Stimulated activated CD8-positive, alpha-beta memory T cell treated with anti-CD3 and anti-CD28 coated beads, Interleukin-4, amount 100 ng/mL, for 1 hour (primary cell): Measurements from ENCODE around the gene NUP133.
"Not testable (repeated sequence)": the region's sequence is repeated elsewhere in the genome, so short reads cannot be mapped to it uniquely, and the experiment has no call there.

ENCODE experiments used
- DNase-seq, 2 donors: peaks; one replicate each; pipeline ENCODE4 v3.0.0-alpha.2; 2020; ENCODE audit warnings: low read depth in 2 of 2, low spot score in 1 of 2

The NUP133 gene

DNA sequence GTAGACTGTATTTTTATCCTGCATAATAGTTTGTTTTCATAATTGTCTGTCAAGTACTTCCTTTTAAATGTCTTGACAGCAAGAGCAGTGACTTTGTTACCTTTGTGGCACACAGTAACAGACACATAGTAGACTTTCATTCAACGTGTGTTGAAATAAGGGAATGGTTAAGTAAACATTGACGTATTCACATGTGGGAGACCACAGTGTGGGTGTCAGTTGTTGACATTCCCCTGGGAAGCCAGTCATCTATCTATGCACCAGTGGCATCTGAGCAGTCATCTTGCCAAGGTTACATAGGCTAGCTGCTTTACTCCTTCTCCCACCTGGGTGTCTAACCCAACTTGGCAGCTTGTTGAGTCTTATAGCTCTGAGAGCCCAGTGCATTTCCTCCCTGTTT is 1.4 kb upstream of the NUP133 start:
- DNase-seq: no peak

DNA sequence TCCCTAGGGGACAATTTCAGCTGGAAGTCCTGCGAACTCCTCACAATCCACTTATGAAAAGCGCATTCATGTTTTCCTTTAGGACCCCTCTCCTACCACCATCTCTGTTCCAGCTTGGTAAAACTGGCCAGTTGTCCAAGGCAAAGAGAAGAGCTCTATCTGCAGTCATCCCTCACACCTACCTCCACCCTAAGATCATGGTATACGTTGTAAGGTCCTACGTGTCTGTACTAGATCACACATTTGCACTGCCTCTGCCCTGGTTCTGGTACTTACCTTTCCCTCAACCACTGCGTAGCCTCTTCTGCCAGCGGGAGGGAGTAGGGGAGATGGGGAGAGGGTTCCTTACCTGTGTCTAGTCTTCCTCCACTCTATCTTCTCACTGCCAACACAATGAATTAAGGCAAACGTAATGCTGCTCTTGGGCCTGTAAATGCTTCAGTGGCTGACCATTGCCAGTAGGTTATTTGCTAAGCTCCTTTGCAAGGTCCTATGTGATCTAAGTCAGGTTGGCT is 739 bp upstream of the NUP133 start:
- no peak for DNase-seq

DNA sequence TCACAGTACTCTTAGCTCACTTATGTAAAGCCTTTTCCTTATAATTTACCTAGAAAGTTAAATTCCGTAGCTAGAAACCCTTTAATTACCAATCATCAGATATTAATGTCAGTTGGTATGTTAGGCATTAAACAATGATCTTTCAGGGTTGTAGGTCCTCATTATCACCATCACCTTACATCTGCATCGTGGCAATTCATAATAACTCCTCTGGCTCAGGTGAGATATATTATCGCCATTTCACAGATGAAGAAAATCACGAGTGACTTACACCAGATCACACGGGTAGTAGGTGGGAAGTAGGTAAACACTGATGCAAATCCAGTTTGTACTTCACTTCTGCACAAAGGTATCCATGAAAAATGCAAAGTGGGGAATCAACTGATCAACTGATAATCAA is 639 bp downstream of the NUP133 start:
- no peak for DNase-seq

DNA sequence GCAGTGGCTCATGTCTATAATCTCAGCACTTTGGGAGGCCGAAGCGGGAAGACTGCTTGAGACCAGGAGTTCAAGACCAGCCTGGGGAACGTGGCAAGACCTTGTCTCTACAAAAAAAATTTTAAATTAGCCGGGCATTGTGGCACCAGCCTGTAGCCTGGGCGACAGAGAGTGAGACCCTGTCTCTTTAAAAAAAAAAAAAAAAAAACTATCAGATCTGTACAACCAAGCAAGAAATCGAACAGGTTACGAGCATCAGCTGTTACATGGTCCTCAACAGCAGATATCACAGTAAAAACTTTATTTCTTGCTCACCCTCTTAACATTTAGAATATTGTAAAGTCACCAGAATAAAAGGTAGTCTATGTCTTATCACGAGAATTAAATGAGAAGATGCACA is 1.5 kb downstream of the NUP133 start:
- DNase-seq: no peak

DNA sequence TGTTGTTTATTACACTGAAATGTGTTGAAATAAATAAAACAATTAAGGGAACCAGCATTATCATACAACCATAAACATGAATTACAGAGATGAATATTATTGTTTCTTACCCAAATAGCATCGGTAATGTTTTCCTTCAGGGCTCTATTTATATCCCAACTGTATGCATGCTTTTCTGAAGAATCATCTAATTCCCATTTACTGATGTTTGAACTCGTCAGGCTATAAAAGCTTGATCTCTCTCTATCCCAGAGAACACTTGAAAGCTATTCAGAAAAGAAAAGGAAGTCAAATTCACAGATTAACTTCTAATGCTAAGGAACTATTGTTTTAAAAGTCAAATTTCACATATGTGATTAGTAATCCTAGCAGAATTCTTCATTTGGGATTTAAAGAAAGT is 12.4 kb downstream of the NUP133 start:
- no peak for DNase-seq

DNA sequence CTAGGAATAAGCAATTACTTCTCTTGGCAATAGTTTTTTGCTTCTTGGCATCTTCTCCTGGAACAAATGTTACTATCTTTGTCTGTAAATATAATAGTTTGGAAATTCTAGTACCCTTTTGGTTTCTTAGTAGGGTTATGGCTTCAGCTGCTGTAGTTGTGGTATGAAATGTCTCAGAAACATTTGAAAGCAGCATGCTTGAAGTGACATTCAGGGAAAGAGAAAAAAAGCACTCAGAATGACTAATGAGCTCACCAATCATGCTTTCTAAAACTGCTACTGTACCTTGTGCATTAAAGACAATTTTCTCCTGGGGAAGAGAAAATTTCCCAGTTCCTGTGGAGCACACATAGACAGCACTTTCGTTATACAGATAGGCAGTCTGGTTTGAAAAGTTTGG is 21.0 kb downstream of the NUP133 start:
- DNase-seq: no peak

DNA sequence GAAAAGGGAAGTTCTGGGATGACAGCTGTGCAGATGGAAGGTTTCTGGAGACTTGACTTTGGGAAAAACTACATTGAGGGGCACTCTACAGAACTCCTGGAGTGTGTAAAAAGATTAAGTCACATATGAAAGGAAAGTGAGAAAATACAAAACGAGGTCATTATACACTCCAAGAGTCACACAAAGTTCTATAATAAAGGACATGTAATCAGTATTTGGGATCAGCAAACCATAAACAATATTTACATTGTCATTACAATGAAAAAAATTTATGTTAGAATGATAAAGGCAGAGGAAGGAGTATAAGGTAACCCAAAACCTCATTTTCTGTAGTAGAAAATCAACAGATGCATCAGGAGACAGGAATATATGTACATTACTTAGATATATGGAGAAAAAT is 22.8 kb downstream of the NUP133 start:
- no peak for DNase-seq

DNA sequence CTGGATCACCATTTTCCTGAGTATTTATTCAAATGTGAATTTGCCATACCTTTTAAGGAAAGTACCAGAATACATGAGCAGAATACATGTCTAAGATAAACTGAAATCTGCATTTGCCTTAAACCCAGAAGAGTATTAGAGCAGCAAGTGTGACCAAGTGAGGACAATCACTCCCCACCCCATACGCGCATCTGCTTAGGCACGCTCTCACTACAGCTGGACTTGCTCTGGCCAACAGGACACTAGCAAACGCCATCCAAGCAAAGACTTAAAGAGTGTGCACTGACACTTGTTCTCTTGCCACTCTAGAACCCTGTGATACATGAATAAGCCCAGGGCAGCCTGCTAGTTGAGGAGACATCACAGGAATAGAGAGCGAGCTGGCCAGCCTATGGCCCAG is 25.6 kb downstream of the NUP133 start:
- DNase-seq: no peak

DNA sequence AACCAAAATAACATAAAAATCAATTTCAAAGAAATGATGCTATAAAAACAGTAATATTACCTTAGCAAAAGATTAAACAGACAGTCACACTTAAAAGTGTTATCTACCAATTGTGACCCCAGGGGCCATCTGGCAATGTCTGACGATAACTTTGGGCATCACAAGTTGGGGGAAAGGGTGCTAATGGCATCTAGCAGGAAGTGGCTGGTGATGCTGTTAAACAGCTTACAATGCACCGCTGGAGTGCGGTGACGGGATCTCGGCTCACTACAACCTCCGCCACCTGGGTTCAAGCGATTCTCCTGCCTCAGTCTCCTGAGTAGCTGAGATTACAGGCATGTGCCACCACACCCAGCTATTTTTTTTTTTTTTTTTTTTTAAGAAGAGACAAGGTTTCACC is 27.6 kb downstream of the NUP133 start:
- DNase-seq: no peak

DNA sequence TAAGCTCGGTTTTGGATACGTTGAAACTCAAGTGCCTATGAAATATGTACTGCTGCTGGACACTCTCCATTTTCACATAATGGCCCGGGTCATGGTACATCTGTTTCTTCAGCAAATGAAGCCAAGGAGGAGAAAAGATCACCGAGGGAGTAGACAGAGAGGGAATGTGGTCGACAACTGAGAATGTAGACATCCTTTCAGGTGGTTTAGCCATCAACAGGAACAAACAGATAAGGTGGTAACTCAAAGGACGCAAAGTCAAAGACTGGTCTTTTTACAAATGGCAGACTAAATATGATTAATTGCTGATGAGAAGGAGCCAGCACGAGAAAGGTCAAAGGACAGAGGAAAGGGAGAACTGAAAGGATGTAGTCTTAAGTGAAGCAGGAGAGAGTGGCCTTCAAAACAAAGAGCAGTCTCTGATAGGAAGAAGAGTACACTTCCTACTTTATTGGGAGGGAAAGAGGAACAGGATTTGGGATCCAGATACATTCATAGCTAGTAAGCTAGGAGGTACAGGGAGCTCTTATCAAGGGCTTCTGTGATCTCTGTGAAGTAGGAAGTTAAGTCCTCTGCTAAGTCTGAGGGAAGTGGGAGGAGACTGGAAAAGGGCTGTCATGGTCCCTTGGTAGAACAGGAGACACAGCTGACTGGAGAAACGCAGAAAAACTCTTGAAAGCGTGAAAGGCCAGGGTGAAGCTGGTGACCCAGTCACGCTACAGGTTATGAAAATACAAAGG is 28.3 kb downstream of the NUP133 start:
- no peak for DNase-seq

DNA sequence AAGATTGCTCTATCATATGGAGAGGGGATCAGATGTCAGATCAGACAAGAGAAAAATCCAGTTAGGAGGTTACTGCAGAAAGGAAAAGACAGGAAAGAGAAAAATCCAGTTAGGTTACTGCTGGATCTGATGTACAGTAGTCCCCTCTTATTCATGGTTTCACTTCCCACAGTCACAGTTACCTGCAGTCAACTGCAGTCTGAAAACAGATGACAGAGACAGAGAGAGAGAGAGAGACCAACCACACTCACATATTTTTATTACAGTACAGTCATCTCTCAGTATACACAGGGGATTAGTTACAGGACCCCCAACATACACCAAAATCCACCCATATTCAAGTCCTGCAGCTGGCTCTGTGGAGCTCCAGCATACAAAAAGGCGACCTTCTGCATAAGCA is 29.3 kb downstream of the NUP133 start:
- no peak for DNase-seq

DNA sequence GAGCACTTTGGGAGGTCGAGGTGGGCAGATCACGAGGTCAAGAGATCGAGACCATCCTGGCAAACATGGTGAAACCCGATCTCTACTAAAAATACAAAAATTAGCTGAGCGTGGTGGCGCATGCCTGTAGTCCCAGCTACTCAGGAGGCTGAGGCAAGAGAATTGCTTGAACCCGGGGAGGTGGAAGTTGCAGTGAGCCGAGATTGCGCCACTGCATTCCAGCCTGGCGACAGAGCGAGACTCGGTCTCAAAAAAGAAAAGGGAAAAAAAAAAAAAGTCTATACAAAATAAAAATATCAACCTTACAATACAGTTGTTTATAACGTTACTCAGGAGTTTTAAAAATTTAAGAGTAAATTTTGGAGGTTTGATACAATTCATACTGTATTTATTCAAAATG is 32.3 kb downstream of the NUP133 start:
- not testable (repeated sequence) for DNase-seq

DNA sequence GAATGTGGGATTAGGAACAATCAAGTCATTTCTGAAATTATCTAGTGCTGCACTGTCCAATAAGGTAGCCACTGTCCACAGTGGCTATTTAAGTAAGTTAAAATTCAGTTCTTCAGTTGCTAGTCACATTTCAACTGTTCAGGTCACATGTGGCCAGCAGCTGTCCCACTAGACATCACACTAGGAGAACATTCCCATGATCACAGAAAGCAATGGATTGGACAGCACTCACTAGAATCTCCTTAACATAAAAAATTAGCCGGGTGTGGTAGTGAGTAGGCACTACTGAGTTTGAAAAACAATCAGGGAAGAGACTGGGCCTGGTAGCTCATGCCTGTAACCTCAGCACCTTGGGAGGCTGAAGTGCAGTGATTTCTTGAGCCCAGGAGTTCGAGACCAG is 33.6 kb downstream of the NUP133 start:
- DNase-seq: no peak

DNA sequence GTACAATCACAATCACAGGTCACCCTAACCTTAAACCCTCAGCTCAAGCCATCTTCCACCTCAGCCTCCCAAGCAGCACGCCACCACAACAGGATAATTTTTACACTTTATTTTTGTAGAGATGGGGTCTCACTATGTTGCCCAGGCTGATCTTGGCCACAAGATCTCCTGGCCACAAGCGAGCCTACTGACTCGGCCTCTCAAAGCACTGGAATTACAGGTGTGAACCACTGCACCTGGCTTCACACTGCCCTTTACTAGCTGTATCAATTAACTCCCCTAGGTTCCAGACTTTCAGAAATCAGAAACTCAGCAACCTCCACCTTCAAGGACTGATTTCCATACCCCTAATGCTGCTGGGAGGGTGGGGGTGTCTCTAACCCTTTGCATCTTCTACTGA is 37.0 kb downstream of the NUP133 start:
- no peak for DNase-seq

DNA sequence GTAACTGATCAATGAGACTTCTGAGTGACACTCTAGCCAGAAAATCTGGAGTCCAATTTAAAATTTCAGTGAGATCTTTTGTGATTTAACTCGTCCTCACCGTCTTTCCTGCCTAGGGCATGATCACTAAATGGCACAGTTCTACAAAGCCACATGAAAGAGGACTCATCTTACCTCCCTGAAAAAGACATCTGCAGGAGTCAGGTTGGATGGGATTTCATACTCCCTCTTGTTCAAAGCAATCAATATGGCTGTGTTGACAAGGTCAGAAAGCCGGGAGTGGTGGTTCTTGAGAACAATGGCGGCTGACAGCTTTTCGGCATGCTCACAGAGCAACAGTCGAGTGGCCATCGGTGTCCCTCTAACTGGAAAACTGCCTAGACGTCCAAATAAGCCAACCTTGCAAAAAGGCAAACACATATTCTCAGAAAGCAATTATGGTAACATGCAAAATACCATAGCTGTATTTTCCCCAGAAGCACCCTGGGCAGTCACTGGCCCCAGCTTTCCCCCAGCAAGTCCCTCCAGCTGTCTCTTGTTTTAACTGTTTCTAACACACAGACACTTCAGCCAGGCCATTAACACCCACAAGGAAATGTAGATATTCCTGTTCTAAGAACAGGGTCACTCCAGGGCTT is 37.6 kb downstream of the NUP133 start:
- DNase-seq: no peak

DNA sequence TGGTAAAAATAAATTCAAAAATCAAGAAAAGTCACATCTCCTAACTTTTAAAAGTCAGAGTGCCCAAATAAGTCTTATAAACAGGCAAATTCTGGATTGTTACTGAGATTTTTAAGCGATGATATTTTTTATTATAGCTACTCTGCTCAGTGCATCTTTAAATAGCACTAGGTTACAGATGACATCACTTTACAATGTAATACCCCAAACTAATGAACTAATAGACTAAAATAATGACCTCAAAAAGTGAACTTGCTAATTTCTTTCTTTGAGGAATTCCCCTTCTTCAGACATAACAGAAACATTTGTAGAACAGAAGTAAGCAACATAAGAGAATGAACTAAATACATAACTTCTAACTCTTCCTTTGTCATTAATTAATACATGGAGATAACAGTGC is 41.3 kb downstream of the NUP133 start:
- DNase-seq: no peak

DNA sequence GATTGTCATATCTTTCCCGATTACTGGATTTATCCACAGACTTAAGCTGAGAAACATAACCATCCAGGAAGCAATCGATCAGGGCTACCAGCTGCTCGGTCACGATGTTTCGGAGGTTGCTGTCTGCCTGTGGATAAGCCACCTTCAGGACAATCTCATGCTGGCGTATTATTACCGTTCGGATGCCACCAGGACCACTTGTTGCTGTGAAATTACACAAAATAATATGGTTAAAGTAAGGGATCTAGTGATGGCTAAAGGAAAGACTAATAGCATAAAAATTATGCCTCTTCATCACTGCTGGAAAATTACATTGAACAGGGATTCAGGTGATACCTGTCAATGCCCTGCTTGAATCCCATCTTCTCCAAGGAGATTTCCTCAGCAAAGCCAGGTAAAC is 43.5 kb downstream of the NUP133 start:
- DNase-seq: no peak

DNA sequence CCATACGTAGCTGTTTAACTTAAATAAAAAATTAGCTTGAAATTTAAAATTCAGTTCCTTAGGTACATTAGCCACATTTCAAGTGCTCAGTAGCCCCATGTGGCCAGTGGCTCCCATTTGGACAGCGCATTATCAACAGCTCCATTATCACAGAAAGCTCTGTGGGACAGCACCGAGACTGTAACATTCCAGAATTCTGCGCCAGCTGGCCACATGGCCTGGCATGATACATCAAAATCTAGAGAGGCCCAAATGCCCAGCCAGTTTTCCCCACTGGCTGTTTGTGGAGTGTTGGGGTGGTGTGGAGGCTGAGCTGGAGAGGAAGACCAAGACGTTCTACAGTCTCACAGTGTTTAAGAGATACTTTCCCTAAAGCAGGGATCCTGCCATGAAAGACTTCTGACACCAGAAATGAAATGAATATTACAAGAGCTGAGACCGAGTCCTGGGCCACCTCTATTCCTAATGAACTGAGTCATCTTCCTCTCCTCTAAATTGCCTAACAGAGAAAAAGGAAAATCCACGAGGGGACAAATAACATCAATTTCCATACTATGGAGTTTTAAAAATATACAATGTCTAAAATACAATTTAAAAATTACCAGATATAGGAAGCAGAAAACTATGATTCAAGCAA is 47.0 kb downstream of the NUP133 start:
- no peak for DNase-seq

DNA sequence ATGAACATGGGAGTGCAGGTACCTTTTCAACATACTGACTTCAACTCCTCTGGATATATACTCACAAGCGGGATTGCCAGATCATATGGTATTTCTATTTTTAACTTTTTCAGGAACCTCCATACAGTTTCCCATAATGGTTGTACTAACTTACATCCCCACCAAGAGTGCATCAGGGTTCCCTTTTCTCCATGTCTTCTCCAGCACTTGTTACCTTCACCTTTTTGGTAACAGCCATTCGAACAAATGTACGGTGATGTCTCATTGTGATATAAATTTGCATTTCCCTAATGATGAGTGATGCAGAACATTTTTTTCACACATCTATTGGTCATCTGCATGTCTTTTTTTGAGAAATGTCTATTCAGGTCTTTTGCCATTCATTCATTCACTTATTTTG is 48.3 kb downstream of the NUP133 start:
- no peak for DNase-seq

DNA sequence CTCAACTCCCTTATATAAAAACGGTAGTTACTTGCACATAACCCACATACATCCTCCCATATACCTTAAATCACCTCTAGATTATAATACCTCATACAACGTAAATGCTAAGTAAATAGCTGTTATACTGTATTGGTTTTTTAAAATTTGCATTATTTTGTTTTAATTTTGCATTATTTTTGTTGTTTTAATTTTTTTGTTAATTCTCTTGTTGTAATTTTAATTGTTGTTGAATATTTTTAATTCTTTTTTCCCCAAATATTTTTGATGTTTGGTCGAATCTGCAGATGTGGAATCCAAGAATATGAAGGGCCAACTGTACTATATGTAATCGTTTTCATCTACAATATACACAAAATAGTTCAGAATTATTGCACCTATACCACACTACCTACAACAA is 50.7 kb downstream of the NUP133 start:
- no peak for DNase-seq

DNA sequence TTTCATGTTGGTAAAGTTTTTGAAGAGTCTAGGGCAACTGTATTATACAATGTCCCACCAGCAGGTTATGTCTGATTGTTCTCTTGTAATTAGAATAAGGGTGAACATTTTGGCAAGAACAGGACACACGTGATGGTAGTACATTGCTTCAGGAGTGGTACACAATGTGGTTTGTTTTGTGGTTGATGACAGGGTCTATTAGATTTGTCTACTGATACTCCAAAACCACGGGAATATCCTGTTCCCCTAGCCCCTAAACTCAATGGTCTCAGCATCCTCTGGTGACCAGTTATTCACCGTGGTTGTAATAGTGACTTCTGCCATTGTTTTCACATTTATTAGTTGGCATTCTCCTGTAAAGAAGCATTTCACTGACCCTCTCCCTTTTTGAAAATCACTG is 52.1 kb downstream of the NUP133 start:
- no peak for DNase-seq

DNA sequence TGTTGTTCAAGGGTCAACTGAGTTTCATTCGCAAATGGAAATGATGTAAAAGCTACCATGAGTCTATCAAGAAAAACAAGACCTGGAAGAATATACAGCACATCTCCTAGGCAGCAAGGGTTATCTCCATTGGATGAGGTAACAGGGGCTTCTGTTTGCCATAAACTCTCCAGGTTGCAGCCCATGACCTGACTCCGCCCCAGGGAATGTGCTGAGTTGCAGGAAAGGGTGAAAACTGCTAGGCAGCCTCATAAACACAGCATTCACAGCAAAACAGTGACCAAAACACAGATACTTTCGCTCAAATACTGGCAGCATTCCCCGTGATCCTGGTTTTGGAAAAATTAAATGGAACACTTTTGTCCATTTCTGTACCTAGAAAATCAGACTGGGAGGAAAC is 54.1 kb downstream of the NUP133 start:
- DNase-seq: no peak
